ENCODE data around the gene PAPOLA. TPM values are rescaled to one million over a fixed set of nuclear protein-coding genes. Genes with fewer than 3 reads are reported as not detected.
A peak's percentile ranks its signal among the peaks of the same experiment; 100 is the strongest.
"Not testable (repeated sequence)": the region's sequence is repeated elsewhere in the genome, so short reads cannot be mapped to it uniquely, and the experiment has no call there.

The PAPOLA gene
- 100 to 1,000 TPM; 124 to 184 (median 168) TPM for total RNA-seq
- polyA plus RNA-seq = 84.7 TPM
- long read RNA-seq, donor 1, full-length matches to known transcripts = 173 of 243 reads
- long read RNA-seq, donor 1, partial matches to known transcripts = 42 of 243 reads
- long read RNA-seq, donor 1, other reads (novel, unspliced or antisense) = 28 of 243 reads
- long read RNA-seq, donor 2, full-length matches to known transcripts = 123 of 163 reads
- long read RNA-seq, donor 2, partial matches to known transcripts = 16 of 163 reads
- long read RNA-seq, donor 2, other reads (novel, unspliced or antisense) = 24 of 163 reads
- long read RNA-seq, donor 3, full-length matches to known transcripts = 300 of 448 reads
- long read RNA-seq, donor 3, partial matches to known transcripts = 92 of 448 reads
- long read RNA-seq, donor 3, other reads (novel, unspliced or antisense) = 56 of 448 reads
- long read RNA-seq, donor 4, full-length matches to known transcripts = 83 of 102 reads
- long read RNA-seq, donor 4, partial matches to known transcripts = 6 of 102 reads
- long read RNA-seq, donor 4, other reads (novel, unspliced or antisense) = 13 of 102 reads

GRCh38 chr14:96501740-96502620 lies at the start of gene PAPOLA:
Gene PAPOLA, plus strand, starts transcription at chr14:96502382. Its CDS starts 211 bp downstream, at chr14:96502593.
- ATAC-seq = peak; percentile 98 to 99
- Histone ChIP-seq H3K27me3 (ENCODE audit: control insufficient read depth, insufficient read depth) (no peaks in the 10 kb centered on the region), H3K27ac (ENCODE audit: low read length) (peak within 1 kb of the TSS; percentile 81), H3K4me1 (ENCODE audit: control insufficient read depth, insufficient read depth, low read length) (peaks cover 6% of the 10 kb centered on the region), H3K9me3 (ENCODE audit: control insufficient read depth, low read length) (no peaks in the 10 kb centered on the region), H3K4me3 (ENCODE audit: low read length) (peak within 1 kb of the TSS; percentile 74)
- under 1% methylated on average over 87 of the region's 87 CpGs for WGBS
- DNase-seq = peak; percentile 96 to 98 (median 98)
- intact Hi-C loops (cut with DNase I) = no loop called here

DNA sequence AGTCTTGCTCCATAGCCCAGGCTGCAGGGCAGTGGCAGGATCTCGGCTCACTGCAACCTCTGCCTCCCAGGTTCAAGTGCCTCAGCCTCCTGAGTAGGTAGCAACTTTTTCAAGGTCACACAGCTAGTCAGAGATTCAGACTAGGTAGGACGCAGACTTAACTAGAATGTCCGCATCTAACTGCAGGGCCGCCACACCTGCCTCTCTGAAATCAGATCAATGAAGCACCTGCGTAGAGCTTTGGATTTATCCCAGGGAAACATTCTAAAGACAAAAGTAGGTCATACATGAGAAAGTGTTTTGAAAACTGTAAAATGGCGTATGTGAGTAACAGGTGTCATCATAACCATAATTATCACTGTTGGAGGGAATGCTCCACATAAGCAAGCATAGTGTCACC lies 49.5 kb upstream of the PAPOLA start:
- H3K27ac ChIP-seq (ENCODE audit: low read length) = no peak overlapping the region
- no peaks in the 10 kb centered on the region for H3K4me1 ChIP-seq (ENCODE audit: control insufficient read depth, insufficient read depth, low read length)
- ATAC-seq (no peak), DNase-seq (no peak)
- H3K27me3 ChIP-seq (ENCODE audit: control insufficient read depth, insufficient read depth) = no peaks in the 10 kb centered on the region
- H3K4me3 ChIP-seq (ENCODE audit: low read length) = no peak overlapping the region
- intact Hi-C loops (cut with DNase I) = no loop called here
- WGBS = 94% methylated on average over 6 of the region's 6 CpGs
- no peaks in the 10 kb centered on the region for H3K9me3 ChIP-seq (ENCODE audit: control insufficient read depth, low read length)

GRCh38 chr14:96455588-96455987 lies 46.6 kb upstream of the PAPOLA start:
- no peaks in the 10 kb centered on the region for H3K27me3 ChIP-seq (ENCODE audit: control insufficient read depth, insufficient read depth)
- H3K4me3 ChIP-seq (ENCODE audit: low read length) = no peak overlapping the region
- ATAC-seq (no peak), DNase-seq (no peak)
- no peaks in the 10 kb centered on the region for H3K4me1 ChIP-seq (ENCODE audit: control insufficient read depth, insufficient read depth, low read length)
- WGBS = 84% methylated on average over 5 of the region's 5 CpGs
- no peaks in the 10 kb centered on the region for H3K9me3 ChIP-seq (ENCODE audit: control insufficient read depth, low read length)
- intact Hi-C loops (cut with DNase I) = no loop called here
- H3K27ac ChIP-seq (ENCODE audit: low read length) = no peak overlapping the region

DNA sequence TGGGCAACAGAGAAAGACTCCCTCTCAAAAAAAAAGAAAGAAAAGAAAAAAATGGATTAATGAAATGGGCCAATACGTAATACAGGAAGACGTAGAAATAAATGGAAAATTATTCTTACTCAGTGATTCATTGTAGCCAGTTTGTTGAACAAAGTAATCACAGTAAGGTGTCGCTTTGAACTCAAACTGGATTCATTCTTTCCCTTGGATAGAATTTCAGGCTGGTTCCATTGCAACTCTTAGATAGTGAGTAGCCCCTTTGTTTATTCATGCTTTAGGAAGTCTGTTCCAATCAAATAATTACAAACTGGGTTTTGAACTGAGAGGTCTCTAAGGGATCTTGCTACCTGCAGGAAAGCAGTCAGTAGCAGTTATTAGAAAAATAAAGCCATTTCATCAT lies 42.3 kb upstream of the PAPOLA start:
- H3K27ac ChIP-seq (ENCODE audit: low read length) = no peak overlapping the region
- DNase-seq (no peak), ATAC-seq (no peak)
- no peaks in the 10 kb centered on the region for H3K4me1 ChIP-seq (ENCODE audit: control insufficient read depth, insufficient read depth, low read length)
- WGBS = 89% methylated on average over 3 of the region's 3 CpGs
- no peaks in the 10 kb centered on the region for H3K27me3 ChIP-seq (ENCODE audit: control insufficient read depth, insufficient read depth)
- intact Hi-C loops (cut with DNase I) = no loop called here
- no peak overlapping the region for H3K4me3 ChIP-seq (ENCODE audit: low read length)
- no peaks in the 10 kb centered on the region for H3K9me3 ChIP-seq (ENCODE audit: control insufficient read depth, low read length)

DNA sequence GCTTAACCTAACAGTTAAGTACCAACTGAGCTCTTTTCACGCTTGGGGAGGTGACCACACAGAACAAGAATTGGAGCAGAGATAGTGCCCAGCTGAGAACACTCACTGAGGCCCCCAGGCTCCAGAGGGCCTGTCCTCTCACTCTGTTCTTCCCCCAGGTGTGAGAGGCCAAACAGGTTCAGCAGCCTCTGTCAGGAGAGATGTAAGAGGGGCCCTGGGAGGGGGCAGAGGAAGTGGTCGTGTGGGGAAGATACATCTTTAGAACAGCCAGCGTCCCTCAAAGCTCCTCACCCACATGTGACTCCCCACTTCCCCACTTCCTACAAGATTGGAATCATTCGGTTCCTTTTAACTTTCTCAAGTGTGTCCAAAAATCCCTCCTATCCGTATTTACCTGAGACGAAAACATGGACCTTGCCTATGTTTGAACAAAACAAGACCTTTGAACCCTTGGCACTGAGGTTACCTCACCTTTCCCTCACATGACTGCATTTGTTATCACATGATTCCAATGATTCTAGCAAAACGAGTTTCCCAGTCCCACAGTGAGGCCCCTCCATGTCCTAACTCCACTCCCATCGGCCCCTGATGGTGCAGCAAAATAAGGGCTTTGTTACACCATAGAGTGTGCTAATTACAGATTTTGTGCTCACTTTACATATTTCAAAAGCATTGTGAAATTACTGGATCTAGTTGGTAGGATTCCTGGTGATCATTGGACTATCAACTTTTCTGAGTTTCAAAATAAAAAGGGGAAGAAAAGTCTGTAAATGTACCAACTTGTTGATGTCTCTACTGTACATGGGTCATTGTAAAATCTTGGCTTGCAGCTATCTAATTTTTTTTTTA lies 40.0 kb upstream of the PAPOLA start:
- Histone ChIP-seq H3K27me3 (ENCODE audit: control insufficient read depth, insufficient read depth) (no peaks in the 10 kb centered on the region), H3K9me3 (ENCODE audit: control insufficient read depth, low read length) (no peaks in the 10 kb centered on the region), H3K4me3 (ENCODE audit: low read length) (no peak overlapping the region), H3K4me1 (ENCODE audit: control insufficient read depth, insufficient read depth, low read length) (no peaks in the 10 kb centered on the region), H3K27ac (ENCODE audit: low read length) (no peak overlapping the region)
- 69% methylated on average over 8 of the region's 8 CpGs for WGBS
- ATAC-seq = no peak
- intact Hi-C loops (cut with DNase I) = no loop called here
- no peak for DNase-seq

DNA sequence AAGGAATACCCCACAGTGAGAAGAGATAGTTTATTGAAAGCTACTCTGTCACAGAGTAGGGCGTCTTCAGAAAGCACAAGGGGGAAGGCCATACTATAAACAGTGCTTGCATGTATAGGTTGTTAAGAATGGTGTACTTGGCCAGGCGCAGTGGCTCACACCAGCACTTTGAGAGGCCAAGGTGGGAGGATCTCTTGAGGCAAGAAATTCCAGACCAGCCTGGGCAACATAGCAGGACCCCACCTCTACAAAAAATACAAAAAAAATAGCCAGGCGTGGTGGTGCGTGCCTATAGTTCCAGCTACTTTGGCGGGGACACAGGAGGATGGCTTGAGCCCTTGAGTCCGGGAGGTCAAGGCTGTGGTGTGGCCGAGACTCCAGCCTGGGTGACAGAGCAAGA lies 38.0 kb upstream of the PAPOLA start:
- DNase-seq = no peak
- no peak overlapping the region for H3K4me3 ChIP-seq (ENCODE audit: low read length)
- 94% methylated on average over 7 of the region's 7 CpGs for WGBS
- H3K4me1 ChIP-seq (ENCODE audit: control insufficient read depth, insufficient read depth, low read length) = no peaks in the 10 kb centered on the region
- intact Hi-C loops (cut with DNase I) = no loop called here
- ATAC-seq = no peak
- no peaks in the 10 kb centered on the region for H3K27me3 ChIP-seq (ENCODE audit: control insufficient read depth, insufficient read depth)
- no peaks in the 10 kb centered on the region for H3K9me3 ChIP-seq (ENCODE audit: control insufficient read depth, low read length)
- H3K27ac ChIP-seq (ENCODE audit: low read length) = no peak overlapping the region

- Histone ChIP-seq H3K27me3 (ENCODE audit: control insufficient read depth, insufficient read depth) (no peaks in the 10 kb centered on the region), H3K27ac (ENCODE audit: low read length) (no peak overlapping the region), H3K4me1 (ENCODE audit: control insufficient read depth, insufficient read depth, low read length) (no peaks in the 10 kb centered on the region), H3K9me3 (ENCODE audit: control insufficient read depth, low read length) (no peaks in the 10 kb centered on the region), H3K4me3 (ENCODE audit: low read length) (no peak overlapping the region)
- no peak for ATAC-seq
- no peak for DNase-seq
- WGBS = 86% methylated on average over 3 of the region's 3 CpGs
- intact Hi-C loops (cut with DNase I) = no loop called here
These were observed 35.3 kb upstream of the PAPOLA start for GRCh38 chr14:96466918-96467317.

GRCh38 chr14:96470331-96470730 lies 31.9 kb upstream of the PAPOLA start:
- no peak for ATAC-seq
- intact Hi-C loops (cut with DNase I) = no loop called here
- H3K4me3 ChIP-seq (ENCODE audit: low read length) = no peak overlapping the region
- no peaks in the 10 kb centered on the region for H3K9me3 ChIP-seq (ENCODE audit: control insufficient read depth, low read length)
- H3K27ac ChIP-seq (ENCODE audit: low read length) = no peak overlapping the region
- WGBS = 48% methylated on average over 4 of the region's 4 CpGs
- H3K27me3 ChIP-seq (ENCODE audit: control insufficient read depth, insufficient read depth) = peaks cover 2% of the 10 kb centered on the region
- no peak for DNase-seq
- H3K4me1 ChIP-seq (ENCODE audit: control insufficient read depth, insufficient read depth, low read length) = no peaks in the 10 kb centered on the region

DNA sequence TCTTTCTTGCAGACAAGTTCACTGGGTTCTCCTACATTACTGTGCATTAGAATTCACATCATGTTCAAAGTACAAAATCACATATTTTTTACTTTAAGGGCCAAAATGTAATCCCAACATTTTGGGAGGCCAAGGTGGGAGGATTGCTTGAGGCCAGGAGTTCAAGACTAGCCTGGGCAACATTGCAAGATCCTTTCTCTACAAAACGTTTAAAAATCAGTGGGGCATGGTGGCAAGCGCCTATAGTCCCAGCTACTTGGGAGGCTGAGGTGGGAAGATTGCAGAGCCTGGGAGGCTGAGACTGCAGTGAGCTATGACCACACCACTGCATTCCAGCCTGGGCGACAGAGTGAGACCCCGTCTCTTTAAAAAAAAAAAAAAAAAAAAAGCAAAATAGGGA lies 31.2 kb upstream of the PAPOLA start:
- intact Hi-C loops (cut with DNase I); ATAC-seq; H3K4me3 ChIP-seq (ENCODE audit: low read length); H3K27me3 ChIP-seq (ENCODE audit: control insufficient read depth, insufficient read depth); H3K4me1 ChIP-seq (ENCODE audit: control insufficient read depth, insufficient read depth, low read length); H3K9me3 ChIP-seq (ENCODE audit: control insufficient read depth, low read length); DNase-seq; H3K27ac ChIP-seq (ENCODE audit: low read length): not testable (repeated sequence)
- WGBS = 86% methylated on average over 4 of the region's 4 CpGs

- H3K9me3 ChIP-seq (ENCODE audit: control insufficient read depth, low read length) = no peaks in the 10 kb centered on the region
- H3K27ac ChIP-seq (ENCODE audit: low read length) = no peak overlapping the region
- intact Hi-C loops (cut with DNase I) = no loop called here
- H3K27me3 ChIP-seq (ENCODE audit: control insufficient read depth, insufficient read depth) = peaks cover 2% of the 10 kb centered on the region
- no peak for ATAC-seq
- no peak overlapping the region for H3K4me3 ChIP-seq (ENCODE audit: low read length)
- DNase-seq = no peak
- 64% methylated on average over 6 of the region's 6 CpGs for WGBS
- no peaks in the 10 kb centered on the region for H3K4me1 ChIP-seq (ENCODE audit: control insufficient read depth, insufficient read depth, low read length)
These were observed 24.1 kb upstream of the PAPOLA start for GRCh38 chr14:96478119-96478518.
